NCI-H748 (cell line): Measurements from ENCODE around the gene DOCK8.
A peak's percentile ranks its signal among the peaks of the same experiment; 100 is the strongest.
"Not testable (repeated sequence)": the region's sequence is repeated elsewhere in the genome, so short reads cannot be mapped to it uniquely, and the experiment has no call there.

ENCODE experiments used
- DNase-seq: peaks from one replicate; lab custom pipeline; 2025; ENCODE audit not compliant: unreplicated experiment; lab: John Stamatoyannopoulos, UW

DOCK8 gene

GRCh38 chr9:214648-215493, at the start of gene DOCK8:
Gene DOCK8, plus strand, starts transcription at chr9:214865. Its CDS starts 112 bp downstream, at chr9:214977.
- DNase-seq: peak; percentile 71

- not testable (repeated sequence) for DNase-seq
These were observed 44.9 kb upstream of the DOCK8 start for GRCh38 chr9:169757-170156.

GRCh38 chr9:178140-178825, 36.4 kb upstream of the DOCK8 start:
- not testable (repeated sequence) for DNase-seq

GRCh38 chr9:178970-179383, 35.7 kb upstream of the DOCK8 start, which contains the start of gene ZNG1A:
Gene ZNG1A, minus strand, starts transcription at chr9:179056. Its CDS starts 87 bp downstream, at chr9:178969.
- peak; percentile 91 for DNase-seq

- not testable (repeated sequence) for DNase-seq
These were observed 15.1 kb upstream of the DOCK8 start for GRCh38 chr9:199601-200000.

GRCh38 chr9:206481-206880, 8.2 kb upstream of the DOCK8 start:
- no peak for DNase-seq

- DNase-seq: no peak
These were observed 5.4 kb upstream of the DOCK8 start for GRCh38 chr9:209143-209758.

GRCh38 chr9:211036-211435, 3.6 kb upstream of the DOCK8 start:
- no peak for DNase-seq

- no peak for DNase-seq
These were observed 3.1 kb upstream of the DOCK8 start for GRCh38 chr9:211557-211956.

- no peak for DNase-seq
These were observed 2.4 kb upstream of the DOCK8 start for GRCh38 chr9:212297-212696.

- DNase-seq: not testable (repeated sequence)
These were observed 764 bp upstream of the DOCK8 start for GRCh38 chr9:213901-214300.

GRCh38 chr9:214351-214647, 366 bp upstream of the DOCK8 start:
- no peak for DNase-seq

- DNase-seq: no peak
These were observed 1.0 kb downstream of the DOCK8 start for GRCh38 chr9:215631-216155.

GRCh38 chr9:216866-217265, 2.2 kb downstream of the DOCK8 start:
- no peak for DNase-seq

- no peak for DNase-seq
These were observed 3.3 kb downstream of the DOCK8 start for GRCh38 chr9:217950-218349.

- DNase-seq: not testable (repeated sequence)
These were observed 4.4 kb downstream of the DOCK8 start for GRCh38 chr9:219036-219435.

GRCh38 chr9:219670-220365, 5.2 kb downstream of the DOCK8 start:
- no peak for DNase-seq

- DNase-seq: no peak
These were observed 7.5 kb downstream of the DOCK8 start for GRCh38 chr9:221989-222776.

GRCh38 chr9:223152-223551, 8.5 kb downstream of the DOCK8 start:
- no peak for DNase-seq

- DNase-seq: no peak
These were observed 9.4 kb downstream of the DOCK8 start for GRCh38 chr9:224026-224425.
